Left lobe of liver (tissue), 2 donors: ENCODE measurements around the gene PRXL2B. TPM values are rescaled to one million over a fixed set of nuclear protein-coding genes. Genes with fewer than 3 reads are reported as not detected.
"Not testable (repeated sequence)": the region's sequence is repeated elsewhere in the genome, so short reads cannot be mapped to it uniquely, and the experiment has no call there.

Source experiments
- ATAC-seq: fragments of 200-7000 bp; cut with Tn5 transposase; one replicate; pipeline ENCODE4 v1.9.1; 2020; ENCODE audit warnings: mild to moderate bottlenecking, moderate library complexity
- DNase-seq: peaks from one replicate; pipeline ENCODE4 v3.0.0-alpha.2; 2020; ENCODE audit warnings: low spot score
- total RNA-seq: library from RNA; stranded (reverse); gene quantifications from one replicate; pipeline ENCODE4 v1.2.1, GENCODE V29; 2021
- donor health status: DM: no; HTN: no; CAD: no; lungs with moderate emphysema.
- donor health status: DM: no; HTN: yes; CAD: no.

PRXL2B gene
- total RNA-seq, 1 donor from 2014 or later, result 9.9 TPM

DNA sequence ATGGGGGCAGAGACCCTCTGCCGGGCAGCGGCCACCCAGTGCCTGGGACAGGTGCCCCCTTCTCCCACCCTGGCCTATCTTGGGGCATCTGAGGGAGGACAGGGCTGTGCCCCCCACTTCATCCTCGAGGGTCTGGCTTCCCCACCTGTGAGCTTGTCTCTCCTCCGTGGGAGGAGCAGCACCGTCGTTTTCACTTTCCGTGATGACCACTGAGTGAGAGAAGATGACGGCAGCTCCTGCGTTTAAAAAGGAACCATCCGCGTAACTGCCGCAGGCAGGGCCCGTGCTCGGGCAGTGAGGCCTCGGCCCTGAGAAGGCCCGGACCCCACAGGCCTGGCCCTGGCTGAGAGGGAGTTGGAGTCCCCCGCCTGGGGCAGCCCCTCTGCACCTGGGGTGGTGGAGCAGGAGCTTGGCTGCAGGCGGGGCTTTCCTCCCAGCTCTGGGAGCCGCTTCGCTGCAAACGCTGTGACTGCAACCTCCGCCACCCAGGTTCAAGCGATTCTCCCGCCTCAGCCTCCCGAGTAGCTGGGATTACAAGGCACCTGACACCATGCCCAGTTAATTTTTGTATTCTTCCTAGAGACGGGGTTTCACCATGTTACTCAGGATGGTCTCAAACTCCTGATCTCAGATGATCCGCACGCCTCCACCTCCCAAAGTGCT lies 37.1 kb upstream of the PRXL2B start:
- not testable (repeated sequence) for DNase-seq

GRCh38 chr1:2550309-2550861 lies 36.2 kb upstream of the PRXL2B start:
- not testable (repeated sequence) for ATAC-seq

More for the DNA sequence above, 37.1 kb upstream of the PRXL2B start:
- not testable (repeated sequence) for ATAC-seq

DNA sequence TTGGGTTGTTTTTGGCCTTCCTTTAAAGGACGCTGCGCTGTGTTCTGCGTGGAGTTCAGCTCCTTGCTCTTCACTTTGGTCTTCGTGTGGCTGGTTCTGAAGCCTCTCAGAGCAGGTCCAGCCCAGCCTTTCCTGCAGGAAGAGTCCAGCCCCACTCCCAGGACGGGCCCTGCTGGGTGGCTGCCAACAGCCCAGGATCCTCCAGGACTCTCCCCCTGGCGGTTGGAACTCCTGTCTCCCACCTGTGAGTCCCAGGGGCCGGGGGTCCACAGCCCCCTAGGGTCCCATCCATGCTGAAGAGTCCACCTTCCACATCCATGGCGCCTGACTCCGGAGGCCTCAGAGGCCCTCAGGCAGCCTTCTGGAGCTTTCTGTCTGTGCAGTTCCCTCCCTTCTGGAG lies 35.0 kb upstream of the PRXL2B start:
- DNase-seq, ATAC-seq: not testable (repeated sequence)

More at GRCh38 chr1:2550309-2550861, 36.2 kb upstream of the PRXL2B start:
- not testable (repeated sequence) for DNase-seq

- no peak for ATAC-seq
- no peak for DNase-seq
Measured at GRCh38 chr1:2552189-2552588, 34.4 kb upstream of the PRXL2B start.

GRCh38 chr1:2553076-2553475 lies 33.5 kb upstream of the PRXL2B start:
- DNase-seq, ATAC-seq: not testable (repeated sequence)

DNA sequence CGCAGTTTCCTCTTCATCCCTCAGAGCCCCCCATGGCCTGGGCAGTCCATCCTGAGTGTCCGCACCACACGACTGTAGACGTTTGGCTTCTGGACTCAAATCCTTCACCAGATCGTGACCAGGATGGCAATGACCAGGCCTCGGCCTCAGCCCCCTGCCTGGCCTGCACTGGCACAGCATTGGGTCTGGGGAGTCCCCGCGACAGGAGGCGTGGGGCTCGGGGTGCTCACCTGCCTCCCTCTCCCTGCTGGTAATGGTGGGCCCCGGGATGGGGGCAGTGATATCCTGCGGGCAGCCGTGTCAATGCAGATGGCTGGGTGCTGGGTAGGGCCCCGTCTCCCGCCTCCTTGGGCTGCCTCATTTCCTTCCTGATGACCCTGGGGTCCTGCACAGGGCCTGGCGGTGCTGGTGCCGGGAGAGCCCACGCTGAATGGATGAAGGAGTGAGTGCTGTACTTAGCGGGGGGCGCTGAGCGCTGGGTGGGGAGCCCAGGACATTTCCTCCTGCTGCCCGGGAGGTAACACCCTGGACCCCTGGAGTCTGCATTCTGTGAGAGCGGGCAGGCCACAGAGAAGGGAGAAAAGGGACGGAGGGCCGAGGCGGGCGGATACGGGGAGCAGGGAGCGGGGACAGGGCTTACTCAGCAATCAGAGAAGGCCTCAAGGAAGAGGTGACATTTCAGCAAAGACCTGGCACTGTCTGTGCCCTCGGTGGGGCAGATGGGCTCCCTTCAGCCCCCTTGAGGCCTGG lies 32.5 kb upstream of the PRXL2B start:
- DNase-seq (no peak), ATAC-seq (no peak)

DNA sequence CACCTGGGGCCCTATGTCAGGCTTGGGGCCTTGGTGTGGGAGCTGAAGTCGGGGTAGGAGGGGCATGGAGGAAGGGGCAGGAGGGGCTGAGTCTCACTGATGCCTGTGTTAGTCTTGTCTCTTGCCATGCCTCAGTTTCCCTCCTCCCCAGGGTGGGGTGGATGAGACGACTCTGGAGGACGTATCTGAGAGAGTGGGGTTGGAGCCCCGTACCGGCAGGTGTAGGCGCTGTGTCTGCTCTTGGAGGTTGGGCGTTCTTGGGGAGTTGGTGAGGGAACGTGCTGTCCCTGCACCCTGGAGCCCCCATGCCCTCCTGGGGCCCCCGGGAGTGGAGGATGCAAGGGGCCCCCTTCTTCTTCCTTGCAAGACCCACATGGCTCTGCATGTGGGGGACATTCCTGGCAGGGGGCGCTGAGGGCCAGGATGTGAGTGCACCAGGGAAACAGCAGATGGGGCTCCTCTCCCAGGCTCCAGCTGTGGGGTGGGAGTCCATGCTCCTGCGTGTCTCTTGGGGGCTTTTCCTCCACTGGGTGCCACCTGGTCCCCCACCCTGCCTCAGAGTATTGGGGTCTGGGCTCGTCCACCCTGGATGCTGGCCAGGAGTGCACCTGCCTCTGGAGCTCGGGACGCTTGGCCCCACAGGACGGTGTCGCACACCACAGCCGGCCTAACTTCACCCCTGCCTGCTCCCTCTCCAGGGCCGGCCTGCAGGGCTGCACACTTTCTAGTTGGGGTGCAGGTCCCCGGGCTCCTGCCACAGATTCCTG lies 31.8 kb upstream of the PRXL2B start:
- DNase-seq (no peak), ATAC-seq (peak; percentile 21)

DNA sequence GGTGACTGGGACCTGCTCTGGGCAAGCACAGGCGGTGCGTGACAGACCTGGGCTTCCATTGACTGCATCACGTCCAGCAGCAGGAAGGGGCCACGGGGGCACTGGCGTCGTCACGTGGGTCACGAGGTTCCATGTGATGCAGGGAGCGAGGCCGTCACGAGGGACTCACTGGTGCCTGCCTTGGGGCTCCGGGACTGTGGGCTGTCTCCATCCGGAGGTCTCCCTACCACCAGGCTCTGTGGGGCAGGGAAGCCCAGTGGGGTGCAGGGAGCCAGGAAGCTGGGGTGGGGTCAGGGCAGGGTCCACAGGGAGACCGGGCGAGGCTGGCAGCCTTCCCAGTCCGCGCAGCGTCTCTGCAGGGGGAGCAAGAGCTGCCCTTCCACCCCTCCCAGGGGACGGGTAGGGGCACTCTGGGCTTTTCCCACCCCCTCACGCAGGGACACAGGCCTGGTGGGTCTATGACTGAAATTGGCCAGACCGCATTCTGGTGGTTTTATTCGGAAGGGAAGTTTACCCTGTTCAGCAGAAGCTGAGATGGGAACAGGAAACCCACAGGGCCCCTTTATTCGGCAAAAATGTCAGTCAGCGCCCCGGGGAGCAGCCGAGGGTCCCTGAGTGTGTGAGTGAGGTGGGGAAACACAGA lies 30.8 kb upstream of the PRXL2B start:
- DNase-seq (peak; percentile 82), ATAC-seq (peak; percentile 57)

DNA sequence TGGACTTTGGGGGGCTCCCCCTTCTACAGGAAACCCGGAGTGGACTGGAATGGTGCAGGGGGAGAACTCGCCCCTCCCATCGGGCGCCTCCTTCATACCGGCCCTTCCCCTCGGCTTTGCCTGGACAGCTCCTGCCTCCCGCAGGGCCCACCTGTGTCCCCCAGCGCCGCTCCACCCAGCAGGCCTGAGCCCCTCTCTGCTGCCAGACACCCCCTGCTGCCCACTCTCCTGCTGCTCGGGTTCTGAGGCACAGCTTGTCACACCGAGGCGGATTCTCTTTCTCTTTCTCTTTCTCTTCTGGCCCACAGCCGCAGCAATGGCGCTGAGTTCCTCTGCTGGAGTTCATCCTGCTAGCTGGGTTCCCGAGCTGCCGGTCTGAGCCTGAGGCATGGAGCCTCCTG lies 30.3 kb upstream of the PRXL2B start, which contains the start of gene TNFRSF14:
Gene TNFRSF14 (plus strand): TSS at position 95 of the 401 bp plus-strand sequence. CDS start 294 bp downstream, at position 389.
- ATAC-seq, result peak; percentile 63
- DNase-seq, result no peak

DNA sequence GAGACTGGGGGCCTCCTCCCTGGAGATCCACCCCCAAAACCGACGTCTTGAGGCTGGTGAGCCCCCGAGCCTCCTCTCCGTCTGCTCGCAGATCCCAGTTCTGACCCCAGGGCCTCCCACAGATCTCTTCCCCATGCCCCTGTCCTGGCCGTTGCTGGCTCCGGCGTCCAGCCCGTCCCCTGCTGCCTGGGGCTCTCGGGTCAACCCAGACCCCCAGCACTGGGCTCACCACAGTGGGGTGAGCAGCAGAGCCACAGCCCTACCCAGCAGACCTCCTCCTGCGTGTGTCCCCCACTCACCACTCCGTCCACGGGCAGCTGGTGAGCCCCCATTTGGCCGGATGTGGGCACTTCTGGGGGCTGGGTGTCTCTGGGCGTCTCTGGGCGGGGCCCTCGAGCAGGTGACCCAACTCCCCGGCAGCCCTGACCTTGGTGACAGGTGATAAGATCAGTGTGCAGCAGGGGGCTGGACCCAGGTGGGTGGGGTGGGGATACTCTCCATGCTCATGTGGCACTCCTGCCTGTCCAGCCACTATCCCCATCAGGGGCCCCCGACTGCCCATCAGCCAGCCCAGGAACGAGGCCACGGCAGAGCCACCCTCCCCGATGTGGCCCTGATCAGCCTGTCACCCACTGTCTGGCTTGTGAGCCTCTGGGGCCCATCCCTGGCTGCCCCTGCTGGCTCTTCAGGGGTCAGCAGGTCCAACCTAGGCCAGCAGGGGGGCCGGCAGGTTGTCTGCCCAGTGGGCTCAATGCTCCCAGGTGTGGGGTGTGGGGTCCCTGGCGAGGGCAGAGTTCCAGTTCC lies 29.7 kb upstream of the PRXL2B start:
- DNase-seq, result no peak
- peak; percentile 45 for ATAC-seq

GRCh38 chr1:2557482-2558400 lies 28.8 kb upstream of the PRXL2B start:
- no peak for DNase-seq
- peak; percentile 42 for ATAC-seq

DNA sequence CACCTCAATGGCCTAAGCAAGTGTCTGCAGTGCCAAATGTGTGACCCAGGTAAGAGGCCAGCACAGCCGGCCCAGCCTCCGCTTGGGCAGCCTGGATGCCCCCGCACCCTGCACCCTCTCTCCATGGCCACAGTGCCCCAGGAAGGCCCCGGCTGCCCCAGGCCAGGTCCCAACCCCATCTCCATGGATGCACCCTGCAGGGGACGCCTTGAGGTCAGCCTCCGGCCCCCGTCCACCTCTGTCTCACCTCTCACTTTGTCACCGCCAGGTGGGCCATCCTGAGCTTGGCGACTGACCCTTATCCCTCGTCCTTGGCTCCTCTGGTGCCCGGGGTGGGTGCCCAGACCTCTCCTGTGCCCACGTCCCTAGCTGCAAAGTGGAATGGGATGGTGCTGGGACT lies 28.2 kb upstream of the PRXL2B start:
- DNase-seq, result no peak
- ATAC-seq, result no peak

DNA sequence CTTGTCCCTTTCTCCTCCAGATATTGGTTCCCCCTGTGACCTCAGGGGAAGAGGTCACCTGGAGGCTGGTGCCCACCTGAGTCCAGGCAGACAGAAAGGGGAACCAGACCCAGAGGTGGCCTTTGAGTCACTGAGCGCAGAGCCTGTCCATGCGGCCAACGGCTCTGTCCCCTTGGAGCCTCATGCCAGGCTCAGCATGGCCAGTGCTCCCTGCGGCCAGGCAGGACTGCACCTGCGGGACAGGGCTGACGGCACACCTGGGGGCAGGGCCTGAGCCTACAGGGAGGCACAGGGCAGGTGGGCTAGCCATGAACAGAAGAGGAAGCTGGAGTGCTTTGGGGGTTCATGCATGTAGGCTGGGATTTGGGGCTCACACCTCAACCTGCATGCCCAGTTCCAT lies 27.7 kb upstream of the PRXL2B start:
- DNase-seq (no peak), ATAC-seq (no peak)

- ATAC-seq, result no peak
- DNase-seq, result no peak
Measured at GRCh38 chr1:2559509-2560298, 26.9 kb upstream of the PRXL2B start.

DNA sequence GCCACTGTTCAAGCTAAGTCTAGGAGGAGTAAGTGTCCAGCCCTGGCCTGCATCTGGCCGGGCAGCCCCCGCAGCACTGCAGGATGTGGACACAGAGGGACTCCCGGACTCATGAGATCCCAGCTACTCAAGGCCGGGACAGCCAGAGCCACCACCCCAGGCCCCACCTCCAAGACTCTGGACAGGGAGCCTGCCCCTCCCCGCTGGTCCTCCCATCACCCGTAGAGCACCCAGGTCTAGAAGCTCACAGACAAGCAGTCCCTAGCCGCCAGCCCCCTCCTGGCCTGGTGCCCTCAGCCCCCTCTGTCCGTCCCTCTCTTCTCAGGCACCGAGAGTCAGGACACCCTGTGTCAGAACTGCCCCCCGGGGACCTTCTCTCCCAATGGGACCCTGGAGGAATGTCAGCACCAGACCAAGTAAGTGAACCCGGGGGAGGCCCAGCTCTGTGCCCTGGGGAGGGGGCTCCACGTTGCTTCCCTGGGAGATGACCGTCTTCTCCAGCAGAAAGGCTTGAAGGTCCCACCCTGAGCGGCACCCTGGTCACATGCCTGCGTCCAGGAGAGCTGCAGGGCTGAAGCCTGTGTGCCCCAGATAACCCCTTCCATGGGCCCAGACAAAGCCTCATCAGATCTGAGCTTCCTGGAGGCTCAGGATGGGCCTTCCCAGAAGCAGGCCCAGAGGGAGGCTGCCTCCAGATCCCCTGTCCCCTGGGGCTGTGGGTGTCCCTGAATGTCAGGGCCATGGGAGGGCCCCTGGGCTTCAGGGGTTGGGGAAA lies 26.1 kb upstream of the PRXL2B start:
- no peak for DNase-seq
- ATAC-seq, result no peak

- DNase-seq (no peak), ATAC-seq (no peak)
Measured at GRCh38 chr1:2561446-2561845, 25.1 kb upstream of the PRXL2B start.
